Glutamatergic neuron (in vitro differentiated cells): ENCODE results near the gene EMILIN2. TPM values are rescaled to one million over a fixed set of nuclear protein-coding genes. Genes with fewer than 3 reads are reported as not detected.

ENCODE experiments used
- DNase-seq: peaks from one replicate; pipeline ENCODE4 v3.0.0; 2022
- H3K27ac Mint-ChIP-seq: one replicate; pipeline ENCODE4 v1.8.0; 2020; ENCODE audit warnings: mild to moderate bottlenecking, mixed read lengths, inconsistent platforms; ENCODE audit not compliant: unreplicated experiment
- H3K27me3 Mint-ChIP-seq: one replicate; pipeline ENCODE4 v1.8.0; 2020; ENCODE audit warnings: mild to moderate bottlenecking, moderate library complexity, mixed read lengths, inconsistent platforms; ENCODE audit not compliant: unreplicated experiment
- H3K36me3 Mint-ChIP-seq: one replicate; pipeline ENCODE4 v1.8.0; 2020; ENCODE audit warnings: mild to moderate bottlenecking, mixed read lengths, inconsistent platforms; ENCODE audit not compliant: unreplicated experiment
- H3K4me1 Mint-ChIP-seq: one replicate; pipeline ENCODE4 v1.8.0; 2020; ENCODE audit warnings: mild to moderate bottlenecking, low read depth, mixed read lengths, inconsistent platforms; ENCODE audit not compliant: unreplicated experiment
- H3K4me3 Mint-ChIP-seq: one replicate; pipeline ENCODE4 v1.8.0; 2020; ENCODE audit warnings: mild to moderate bottlenecking, mixed read lengths, inconsistent platforms; ENCODE audit not compliant: unreplicated experiment
- H3K9me3 Mint-ChIP-seq: one replicate; pipeline ENCODE4 v1.8.0; 2020; ENCODE audit warnings: mild to moderate bottlenecking, moderate library complexity, mixed read lengths, inconsistent platforms; ENCODE audit not compliant: unreplicated experiment
- total RNA-seq: library from RNA; stranded (reverse); fragmentation: NEBNext Ultra II Directional; extraction: Animal tissue kit (Norgen Biotek cat#: 25700); gene quantifications from one replicate; pipeline ENCODE4 v1.2.1, GENCODE V29; 2021; ENCODE audit not compliant: unreplicated experiment
- TF ChIP-seq, protein P1 (sequence below): fragments of 200-600 bp; sonication (generic); IDR thresholded peaks from one replicate; pipeline ENCODE4 v1.5.0; 2021; ENCODE audit not compliant: partially characterized antibody, unreplicated experiment

EMILIN2 gene
- total RNA-seq, 1 donor from 2014 or later: 4.1 TPM

DNA sequence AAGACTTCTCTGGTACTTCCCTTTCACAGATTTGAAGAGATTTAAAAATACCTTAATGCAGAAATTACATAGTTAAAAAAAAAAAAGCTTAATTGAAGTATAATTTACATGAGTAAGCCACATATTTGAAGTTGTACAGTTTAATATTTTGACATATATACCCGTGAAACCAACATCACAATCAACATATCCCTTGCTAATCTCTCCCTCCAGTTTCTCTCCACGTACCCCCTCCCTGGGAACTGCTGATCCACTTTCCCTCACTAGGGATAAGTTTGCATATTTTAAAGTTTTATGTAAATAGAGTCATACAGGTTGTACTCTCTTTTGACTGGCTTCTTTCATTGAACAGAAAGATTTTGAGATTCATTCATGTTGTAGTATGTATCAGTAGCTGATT is 22.4 kb downstream of the EMILIN2 start:
- Mint-ChIP-seq H3K27me3 (peaks cover 7% of the 10 kb centered on the region), H3K4me3 (no peak overlapping the region), H3K9me3 (peaks cover 7% of the 10 kb centered on the region), H3K36me3 (peaks cover 15% of the 10 kb centered on the region), H3K27ac (no peak overlapping the region), H3K4me1 (no peaks in the 10 kb centered on the region)
- TF ChIP-seq, protein P1, sequence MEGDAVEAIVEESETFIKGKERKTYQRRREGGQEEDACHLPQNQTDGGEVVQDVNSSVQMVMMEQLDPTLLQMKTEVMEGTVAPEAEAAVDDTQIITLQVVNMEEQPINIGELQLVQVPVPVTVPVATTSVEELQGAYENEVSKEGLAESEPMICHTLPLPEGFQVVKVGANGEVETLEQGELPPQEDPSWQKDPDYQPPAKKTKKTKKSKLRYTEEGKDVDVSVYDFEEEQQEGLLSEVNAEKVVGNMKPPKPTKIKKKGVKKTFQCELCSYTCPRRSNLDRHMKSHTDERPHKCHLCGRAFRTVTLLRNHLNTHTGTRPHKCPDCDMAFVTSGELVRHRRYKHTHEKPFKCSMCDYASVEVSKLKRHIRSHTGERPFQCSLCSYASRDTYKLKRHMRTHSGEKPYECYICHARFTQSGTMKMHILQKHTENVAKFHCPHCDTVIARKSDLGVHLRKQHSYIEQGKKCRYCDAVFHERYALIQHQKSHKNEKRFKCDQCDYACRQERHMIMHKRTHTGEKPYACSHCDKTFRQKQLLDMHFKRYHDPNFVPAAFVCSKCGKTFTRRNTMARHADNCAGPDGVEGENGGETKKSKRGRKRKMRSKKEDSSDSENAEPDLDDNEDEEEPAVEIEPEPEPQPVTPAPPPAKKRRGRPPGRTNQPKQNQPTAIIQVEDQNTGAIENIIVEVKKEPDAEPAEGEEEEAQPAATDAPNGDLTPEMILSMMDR: no peak
- no peak for DNase-seq

DNA sequence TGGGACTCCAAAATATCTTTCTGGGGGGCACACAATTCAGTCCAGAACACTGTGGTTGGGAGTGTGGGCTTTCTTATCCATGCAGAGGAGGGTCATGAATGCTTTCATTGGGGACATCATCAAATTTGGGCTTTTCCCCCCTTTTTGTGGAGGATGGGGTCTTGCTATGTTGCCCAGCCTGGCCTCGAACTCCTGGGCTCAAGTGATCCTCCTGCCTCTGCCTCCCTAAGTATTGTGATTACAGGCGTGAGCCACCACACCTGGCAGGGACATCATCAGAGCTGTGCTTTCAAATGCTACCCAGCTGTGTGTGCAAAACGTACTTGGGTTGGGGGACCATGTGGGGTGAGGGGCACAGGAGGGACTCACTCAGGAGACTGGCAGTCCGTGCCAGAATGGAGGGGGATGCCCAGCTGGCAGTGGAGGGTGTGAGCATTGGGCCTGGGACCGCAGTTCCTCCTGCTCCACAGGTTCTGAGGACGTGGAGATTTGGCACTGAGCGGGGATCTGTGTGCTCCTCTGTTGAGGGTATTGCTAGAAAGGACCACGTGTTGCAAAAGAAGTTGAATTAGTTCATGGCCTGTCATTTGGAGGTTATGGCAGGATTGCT is 24.4 kb downstream of the EMILIN2 start:
- Mint-ChIP-seq H3K4me1 (peaks cover 6% of the 10 kb centered on the region), H3K4me3 (no peak overlapping the region), H3K27me3 (peaks cover 7% of the 10 kb centered on the region), H3K27ac (no peak overlapping the region), H3K9me3 (peaks cover 4% of the 10 kb centered on the region), H3K36me3 (peaks cover 13% of the 10 kb centered on the region)
- no peak for DNase-seq
- TF ChIP-seq, protein P1: no peak

DNA sequence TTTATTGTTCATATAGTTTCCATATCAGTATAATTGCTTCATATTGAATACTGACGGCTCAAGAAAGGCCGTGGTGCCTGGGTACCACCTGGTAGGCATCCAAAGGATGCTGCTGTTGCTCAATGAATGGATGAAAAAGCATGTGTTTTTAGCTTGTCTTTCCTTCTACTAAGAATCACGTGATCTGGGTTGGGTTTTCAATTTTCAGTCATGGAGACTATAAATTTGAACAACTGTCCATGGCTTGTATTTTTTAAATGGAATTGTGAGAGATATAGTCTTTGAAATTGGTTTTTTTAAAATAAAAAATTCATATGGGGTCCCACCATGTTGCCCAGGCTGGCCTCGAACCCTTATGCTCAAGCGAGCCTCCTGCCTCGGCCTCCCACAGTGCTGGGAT is 25.3 kb downstream of the EMILIN2 start:
- peaks cover 1% of the 10 kb centered on the region for H3K9me3 Mint-ChIP-seq
- H3K36me3 Mint-ChIP-seq: peaks cover 10% of the 10 kb centered on the region
- no peak for DNase-seq
- H3K27me3 Mint-ChIP-seq: peaks cover 7% of the 10 kb centered on the region
- TF ChIP-seq, protein P1: no peak
- H3K4me3 Mint-ChIP-seq: no peak overlapping the region
- no peak overlapping the region for H3K27ac Mint-ChIP-seq
- peaks cover 6% of the 10 kb centered on the region for H3K4me1 Mint-ChIP-seq

DNA sequence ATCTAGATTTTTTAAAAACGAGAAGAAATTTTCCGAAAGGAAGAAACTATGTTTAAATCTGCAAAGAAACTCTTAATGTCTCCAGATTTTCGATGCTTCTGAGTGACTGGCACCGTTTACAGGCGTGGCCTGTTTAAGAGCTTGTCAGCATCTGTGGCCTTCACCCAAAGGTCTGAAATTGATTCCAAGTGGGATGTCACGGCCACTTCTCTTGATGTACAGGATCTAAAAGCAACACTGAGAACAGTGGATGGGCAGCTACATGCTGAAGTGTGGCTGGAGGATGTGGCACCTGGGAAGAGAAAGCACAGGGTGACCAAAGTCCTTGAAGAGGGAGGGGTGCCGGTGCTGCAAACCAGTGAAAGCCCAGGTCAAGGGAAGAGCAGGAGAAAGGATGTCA is 28.0 kb downstream of the EMILIN2 start:
- TF ChIP-seq, protein P1: no peak
- peaks cover 13% of the 10 kb centered on the region for H3K4me1 Mint-ChIP-seq
- no peak for DNase-seq
- no peak overlapping the region for H3K27ac Mint-ChIP-seq
- no peak overlapping the region for H3K4me3 Mint-ChIP-seq
- peaks cover 5% of the 10 kb centered on the region for H3K9me3 Mint-ChIP-seq
- H3K27me3 Mint-ChIP-seq: peaks cover 7% of the 10 kb centered on the region
- peaks cover 7% of the 10 kb centered on the region for H3K36me3 Mint-ChIP-seq

DNA sequence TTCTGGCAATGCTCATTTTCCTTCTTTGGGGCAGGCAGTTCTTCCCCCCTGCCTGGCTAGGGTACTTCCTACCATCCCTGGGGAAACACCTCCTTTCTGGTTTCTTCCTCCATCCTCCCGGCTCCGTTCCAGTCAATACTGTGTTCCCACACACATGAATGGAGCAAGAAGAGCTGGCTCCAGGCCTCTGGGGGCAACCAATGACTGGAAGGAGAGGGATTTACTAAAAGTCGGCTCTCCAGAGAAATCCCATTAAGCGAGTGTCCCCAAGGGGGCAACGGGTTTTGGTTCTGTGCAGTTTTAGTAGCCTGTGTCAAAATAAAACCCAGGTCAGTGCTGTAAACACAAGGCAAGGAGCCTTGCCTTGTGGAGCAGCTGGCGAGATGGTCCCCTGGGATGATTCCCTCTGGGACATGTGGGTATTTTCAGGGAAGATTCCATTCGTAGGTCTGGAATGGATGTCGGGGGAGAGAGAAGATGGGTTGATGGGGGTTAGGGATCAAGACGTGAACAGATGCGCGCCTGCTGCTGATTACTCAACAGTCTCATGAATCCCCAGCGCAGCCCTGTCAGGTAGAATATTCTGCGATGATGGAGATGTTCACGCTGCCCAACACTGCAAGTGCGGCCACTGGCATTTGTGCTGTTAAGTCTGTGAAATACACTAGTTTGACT is 32.0 kb downstream of the EMILIN2 start:
- TF ChIP-seq, protein P1: no peak
- Mint-ChIP-seq H3K27ac (peak overlapping the region; percentile 36), H3K36me3 (peaks cover 6% of the 10 kb centered on the region), H3K27me3 (peaks cover 13% of the 10 kb centered on the region), H3K4me3 (peak overlapping the region; percentile 5), H3K9me3 (peaks cover 5% of the 10 kb centered on the region), H3K4me1 (peaks cover 13% of the 10 kb centered on the region)
- DNase-seq: peak; percentile 68
